ENCODE measurements around the gene SMIM9. TPM values are rescaled to one million over a fixed set of nuclear protein-coding genes. Genes with fewer than 3 reads are reported as not detected.
A peak's percentile ranks its signal among the peaks of the same experiment; 100 is the strongest.
"Not testable (repeated sequence)": the region's sequence is repeated elsewhere in the genome, so short reads cannot be mapped to it uniquely, and the experiment has no call there.

SMIM9 gene
- not detected for polyA plus RNA-seq (2013, experiment 1 of 2; ENCODE audit: insufficient read length)
- polyA plus RNA-seq (2013, experiment 2 of 2; ENCODE audit: insufficient read length), result not detected

DNA sequence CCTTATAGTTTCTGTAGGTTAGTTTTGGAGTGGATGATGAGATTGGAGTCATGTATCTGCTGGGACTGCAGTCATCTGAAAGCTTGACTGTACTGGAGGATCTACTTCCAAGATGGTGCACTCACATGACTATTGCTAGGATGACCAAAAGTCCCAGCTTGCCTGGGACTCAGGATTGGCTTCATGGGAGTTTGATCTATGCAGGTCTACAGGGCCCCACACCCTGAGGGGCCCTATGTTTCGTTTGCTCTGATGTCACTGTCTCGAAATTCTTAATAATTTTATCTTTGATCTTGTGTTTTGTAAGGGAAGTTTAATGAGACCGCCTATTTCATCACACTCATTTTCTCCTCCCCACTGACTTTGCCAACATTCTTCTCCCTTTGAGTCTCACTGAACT lies at the start of gene SMIM9:
SMIM9 (minus strand) TSS at position 101 of the 400 bp plus-strand sequence. CDS start 3,806 bp downstream, outside the sequence.
- no peak for DNase-seq

DNA sequence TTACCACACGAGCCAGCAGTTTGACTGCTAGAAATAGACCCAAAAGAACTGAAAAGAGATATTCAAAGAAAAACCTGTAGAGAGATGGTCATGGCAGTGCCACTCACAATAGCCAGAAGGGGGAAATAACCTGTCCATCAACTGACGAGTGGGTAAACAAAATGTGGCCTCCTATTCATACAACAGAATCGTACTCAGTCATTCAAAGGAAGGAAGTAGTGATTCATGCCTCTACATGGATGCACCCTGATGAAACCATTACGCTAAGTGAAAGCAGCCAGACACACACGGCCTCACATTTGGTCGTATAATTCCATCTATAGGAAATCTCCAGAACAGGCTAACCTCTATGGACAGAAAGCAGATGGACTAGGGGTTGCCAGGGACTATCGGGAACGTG lies 49.6 kb upstream of the SMIM9 start:
- not testable (repeated sequence) for DNase-seq

DNA sequence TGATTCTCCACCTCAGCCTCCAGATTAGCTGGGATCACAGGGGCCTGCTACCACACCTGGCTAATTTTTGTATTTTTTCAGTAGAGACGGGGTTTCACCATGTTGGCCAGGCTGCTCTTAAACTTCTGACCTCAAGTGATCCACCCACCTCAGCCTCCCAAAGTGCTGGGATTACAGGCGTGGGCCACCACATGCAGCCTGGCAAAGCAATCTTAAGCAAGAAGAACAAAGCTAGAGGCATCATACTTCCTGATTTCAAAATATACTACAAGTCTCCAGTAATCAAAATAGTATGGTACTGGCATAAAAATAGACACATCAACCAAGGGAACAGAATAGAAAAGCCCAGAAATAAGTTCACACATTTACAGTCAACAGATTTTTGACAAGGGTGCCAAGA lies 38.9 kb upstream of the SMIM9 start:
- DNase-seq, result no peak

DNA sequence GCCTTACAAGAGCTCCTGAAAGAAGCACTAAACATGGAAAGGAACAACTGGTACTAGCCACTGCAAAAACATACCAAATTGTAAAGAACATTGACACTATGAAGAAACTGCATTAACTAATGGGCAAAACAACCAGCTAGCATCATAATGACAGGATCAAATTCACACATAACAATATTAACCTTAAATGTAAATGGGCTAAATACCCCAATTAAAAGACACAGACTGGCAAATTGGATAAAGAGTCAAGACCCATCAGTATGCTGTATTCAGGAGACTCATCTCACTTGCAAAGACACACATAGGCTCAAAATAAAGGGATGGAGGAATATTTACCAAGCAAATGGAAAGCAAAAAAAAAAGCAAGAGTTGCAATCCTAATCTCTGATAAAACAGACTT lies 34.1 kb upstream of the SMIM9 start:
- not testable (repeated sequence) for DNase-seq

DNA sequence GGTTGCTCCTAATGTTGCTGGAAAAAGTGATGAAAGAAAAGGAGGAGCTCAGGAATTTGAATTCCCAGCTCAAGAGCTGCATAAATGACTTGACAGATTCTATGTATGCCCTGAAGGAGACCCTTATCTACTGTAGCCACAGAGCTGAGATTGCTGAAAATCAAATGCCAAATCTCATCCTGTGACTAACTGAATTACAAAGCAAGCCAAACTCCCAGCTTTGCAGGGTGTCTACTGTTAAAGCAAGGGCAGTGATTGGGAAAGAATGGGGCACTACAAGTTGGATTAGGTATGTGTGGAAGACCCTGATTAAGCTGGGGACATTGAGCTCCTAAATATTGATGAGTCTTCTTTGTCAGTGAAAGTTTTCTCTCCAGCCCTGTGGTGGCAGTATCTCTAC lies 20.8 kb upstream of the SMIM9 start:
- no peak for DNase-seq

DNA sequence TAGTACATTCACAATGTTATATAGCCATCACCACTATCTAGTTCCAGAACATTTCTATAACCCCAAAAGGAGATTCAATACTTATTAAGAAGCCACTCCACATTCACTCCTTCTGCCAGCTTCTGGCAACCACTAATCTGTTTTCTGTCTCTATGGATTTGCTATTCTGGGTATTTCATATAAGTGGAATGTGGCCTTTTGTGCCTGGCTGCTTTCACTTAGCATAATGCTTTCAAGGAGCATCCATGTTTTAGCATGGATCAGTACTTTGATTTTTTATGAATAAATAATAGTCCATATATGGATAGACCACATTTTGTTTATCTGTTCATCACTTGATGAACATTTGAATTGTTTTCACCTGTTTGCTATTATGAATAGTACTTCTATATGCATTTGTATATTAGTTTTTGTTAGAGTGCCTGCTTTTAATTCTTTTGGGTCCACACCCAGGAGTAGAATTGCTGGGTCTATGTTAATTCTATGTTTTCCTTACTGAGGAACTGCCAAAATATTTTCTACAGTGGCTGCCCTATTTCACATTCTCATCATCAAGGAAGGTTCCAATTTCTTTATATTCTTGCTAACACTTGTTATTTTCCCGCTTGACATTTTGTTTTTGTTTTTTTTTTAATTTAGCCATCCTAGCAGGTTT lies 16.6 kb upstream of the SMIM9 start:
- no peak for DNase-seq

DNA sequence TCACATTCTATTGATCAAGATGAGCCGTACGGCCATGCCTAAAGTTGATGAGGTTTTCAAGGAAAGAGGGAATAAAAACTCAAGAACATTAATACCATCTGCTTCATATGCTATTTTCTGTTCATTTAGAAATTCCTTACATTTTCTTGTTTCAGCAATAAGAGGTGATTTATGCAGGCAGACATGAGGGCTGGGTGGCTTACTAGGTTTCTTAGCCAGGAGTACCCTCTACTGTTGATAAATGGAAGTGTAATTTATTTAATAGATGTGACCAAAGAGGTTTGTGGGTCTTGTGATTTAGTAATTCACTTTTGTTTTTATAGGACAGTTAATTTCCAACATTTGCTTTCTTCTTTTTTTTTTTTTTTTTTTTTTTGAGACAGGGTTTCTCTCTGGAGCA lies 6.4 kb upstream of the SMIM9 start:
- peak; percentile 66 for DNase-seq

DNA sequence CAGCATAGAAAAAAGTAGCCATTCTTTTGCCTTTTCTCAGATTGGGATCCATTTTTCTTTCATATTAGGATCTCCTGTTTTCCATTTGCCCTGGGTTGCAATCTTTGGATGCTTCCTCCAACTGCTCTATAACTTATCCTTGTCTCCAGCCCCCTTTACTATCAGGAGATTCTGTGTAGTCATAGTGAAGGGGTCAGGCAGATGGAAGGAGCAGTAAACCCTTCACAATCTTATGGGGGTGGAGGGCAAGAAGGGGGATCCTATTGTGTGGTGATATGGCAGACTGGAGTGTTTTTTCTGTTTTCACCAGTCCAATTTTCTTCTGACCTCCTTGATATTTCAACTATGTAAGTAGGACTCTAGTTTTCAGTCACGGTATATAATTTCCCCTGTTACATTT lies 1.7 kb upstream of the SMIM9 start:
- no peak for DNase-seq

DNA sequence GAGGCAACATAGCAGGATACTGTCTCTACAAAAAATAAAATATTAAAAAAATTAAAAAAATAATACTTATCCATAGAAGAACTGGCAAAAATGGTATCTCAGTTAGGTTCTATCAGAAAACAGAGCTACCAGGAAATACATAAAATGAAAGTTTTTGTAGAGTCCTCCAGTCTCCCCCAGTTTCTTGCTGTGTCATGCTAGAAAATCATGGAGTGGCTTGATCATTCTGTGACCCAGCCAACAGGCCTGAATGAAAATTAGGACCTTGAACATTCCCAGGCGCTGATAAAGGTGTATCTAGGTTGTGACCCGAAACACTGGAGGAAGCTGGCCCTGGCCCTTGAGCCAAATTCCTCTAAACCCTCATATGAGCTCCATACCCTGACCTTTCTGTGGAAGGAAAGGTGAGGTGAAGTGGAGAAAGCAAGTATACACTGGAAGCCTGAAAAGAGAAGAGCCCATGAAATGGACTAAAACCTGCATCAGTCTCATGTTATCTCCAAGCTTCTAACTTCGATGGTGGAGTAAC lies 652 bp downstream of the SMIM9 start:
- DNase-seq, result no peak

DNA sequence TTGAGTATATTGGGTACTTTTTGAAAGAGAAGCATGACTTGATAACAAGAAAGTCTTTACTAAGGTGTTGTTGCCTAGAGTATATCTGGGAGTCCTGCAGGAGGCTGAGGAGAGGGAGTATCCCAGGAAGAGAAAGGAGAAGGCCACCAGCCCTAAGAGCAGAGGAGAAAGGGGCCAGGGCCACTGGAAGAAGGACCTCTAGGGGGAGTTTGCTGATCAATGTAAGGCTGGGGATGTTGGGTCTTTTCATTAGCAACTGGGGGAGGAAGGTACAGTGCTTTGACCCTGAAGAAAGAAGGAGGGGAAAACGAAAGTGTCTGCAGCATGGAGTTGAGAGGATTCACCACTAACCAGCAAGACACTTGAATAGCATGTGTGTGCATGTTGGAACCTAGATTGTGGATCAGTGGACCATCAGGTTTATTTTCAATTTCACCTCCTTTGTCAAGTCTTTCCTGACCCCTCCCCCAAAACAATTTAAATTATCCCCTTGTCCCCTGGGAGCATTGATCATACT lies 4.5 kb downstream of the SMIM9 start:
- DNase-seq, result no peak

DNA sequence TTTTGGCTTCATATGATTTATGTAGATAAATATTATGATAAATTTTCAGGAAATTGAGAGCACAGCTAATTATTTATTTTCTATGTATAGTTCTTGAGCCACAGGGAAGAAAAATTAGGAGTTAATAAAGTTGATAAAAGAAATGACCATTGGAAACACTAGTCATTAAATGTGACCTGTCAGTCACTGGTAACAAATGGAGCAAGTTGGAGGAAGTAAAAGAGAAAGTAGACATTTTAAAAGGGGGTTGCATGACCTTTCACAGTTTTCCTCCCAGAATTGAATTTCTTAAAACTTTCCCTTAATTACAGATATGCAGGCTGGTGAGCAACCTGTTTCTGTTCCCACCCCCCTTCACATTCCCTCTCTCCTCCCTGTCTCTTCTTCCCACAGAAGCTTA lies 5.3 kb downstream of the SMIM9 start:
- DNase-seq, result no peak

DNA sequence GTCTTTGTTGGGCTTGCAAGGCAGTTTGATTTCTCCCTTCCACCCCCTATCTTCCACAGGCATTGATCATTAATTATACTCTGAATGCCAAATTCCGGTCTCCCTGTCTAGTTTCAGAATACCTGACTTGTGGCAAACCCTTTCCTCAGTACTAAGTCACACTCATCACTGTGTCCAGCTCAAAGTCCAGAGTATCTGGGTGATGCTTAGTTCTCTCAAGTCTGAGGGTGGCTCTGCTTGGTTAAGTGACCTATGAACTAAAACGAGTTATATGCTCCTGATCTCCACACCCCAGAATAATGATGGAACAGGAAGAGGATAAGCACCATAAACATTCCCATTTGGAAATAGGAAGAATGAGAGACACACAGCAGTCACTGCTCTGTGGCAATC lies 6.5 kb downstream of the SMIM9 start:
- DNase-seq, result no peak

DNA sequence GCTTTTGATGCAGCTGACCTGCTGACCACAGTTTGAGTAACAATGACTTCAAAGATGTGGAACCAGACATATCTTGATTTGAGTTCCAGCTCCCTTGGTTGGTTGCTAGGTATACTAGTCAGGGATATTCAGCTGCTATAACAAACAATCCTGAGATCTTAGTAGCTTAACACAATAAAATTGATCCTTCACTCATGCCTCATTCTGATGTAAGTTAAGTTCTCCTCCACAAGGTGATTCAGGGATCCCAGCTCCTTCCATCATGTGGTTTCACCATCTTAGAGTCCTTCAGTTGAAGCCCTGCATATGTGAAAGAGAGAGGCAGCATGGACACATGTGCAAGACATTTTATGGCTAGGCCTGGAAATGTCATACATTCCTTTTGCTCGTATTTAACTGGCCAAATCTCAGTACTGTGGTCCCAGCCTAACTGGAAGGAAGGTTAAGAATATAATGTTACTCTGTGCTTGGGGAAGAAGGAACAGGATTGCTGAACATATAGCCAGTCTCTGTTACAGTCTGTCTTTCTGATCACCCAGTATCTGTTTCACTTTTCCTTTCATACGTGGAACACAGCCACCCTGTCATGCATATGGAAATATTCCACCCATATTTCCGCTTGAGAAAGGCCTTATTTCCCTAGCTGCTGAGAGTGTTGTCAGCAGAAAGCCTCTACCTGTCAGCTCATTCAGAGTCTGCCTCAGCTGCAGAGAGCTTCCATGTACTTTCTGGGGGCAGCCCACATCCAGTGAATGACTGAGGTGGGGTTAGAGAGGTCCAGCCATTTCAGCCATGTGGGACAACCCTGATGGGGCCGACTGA lies 7.1 kb downstream of the SMIM9 start:
- no peak for DNase-seq

DNA sequence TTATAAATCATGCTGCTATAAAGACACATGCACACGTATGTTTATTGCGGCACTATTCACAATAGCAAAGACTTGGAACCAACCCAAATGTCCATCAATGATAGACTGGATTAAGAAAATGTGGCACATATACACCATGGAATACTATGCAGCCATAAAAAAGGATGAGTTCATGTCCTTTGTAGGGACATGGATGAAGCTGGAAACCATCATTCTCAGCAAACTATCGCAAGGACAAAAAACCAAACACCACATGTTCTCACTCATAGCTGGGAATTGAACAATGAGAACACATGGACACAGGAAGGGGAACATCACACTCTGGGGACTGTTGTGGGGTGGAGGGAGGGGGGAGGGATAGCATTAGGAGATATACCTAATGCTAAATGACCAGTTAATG lies 8.9 kb downstream of the SMIM9 start:
- not testable (repeated sequence) for DNase-seq

DNA sequence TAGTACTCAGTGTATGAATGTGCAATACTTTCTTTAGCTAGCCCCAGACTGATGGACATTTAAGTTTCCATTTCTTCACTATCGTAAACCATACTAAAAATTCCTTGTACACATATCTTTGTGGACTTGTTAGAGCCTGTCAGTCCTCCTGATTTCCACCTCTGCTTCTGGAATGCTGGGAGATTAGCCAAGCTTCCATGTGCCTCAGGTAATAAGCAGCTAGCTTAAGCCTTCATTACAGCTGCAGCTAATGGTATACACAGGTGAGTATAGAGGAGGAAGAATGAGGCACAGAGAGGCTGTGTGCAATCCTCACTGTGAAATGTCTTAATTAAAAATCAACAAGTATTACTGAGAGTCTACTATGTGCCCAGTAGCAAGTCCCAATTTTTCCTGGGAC lies 9.8 kb downstream of the SMIM9 start:
- no peak for DNase-seq

DNA sequence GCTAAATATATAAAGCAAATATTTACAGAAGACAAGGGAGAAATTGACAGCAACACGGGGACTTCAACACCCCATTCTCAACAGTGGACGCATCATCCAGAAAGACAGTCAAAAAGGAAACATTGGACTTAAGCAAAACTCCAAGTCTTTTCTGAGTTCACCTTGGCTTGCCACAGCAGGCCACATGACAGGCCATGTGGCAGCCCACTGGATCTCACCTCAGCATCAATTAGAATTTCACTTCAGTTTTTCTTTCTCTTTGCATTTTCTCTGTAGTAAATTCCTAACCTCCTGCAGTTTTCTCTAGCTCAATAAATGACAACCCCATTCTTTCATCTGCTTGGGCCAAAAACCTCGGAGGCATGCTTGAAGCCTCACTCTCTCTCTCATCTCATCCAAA lies 12.4 kb downstream of the SMIM9 start:
- DNase-seq, result no peak

DNA sequence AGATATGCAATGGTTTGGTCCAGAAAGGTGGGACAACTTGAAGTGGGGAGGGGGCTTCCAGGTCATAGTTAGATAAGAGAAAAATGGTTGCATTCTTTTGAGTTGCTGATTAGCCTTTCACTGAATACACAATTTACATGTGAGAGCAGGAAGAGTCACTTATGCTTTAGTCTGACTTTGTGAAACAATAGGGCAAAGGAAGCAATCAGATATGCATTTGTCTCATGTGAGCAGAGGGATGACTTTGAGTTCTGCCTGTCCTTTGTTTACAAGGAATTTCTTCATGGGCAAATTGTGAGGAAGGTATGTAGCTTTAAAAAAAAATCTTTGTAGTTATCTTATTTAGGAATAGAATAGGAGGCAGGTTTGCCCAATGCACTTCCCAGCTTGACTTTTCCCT lies 12.9 kb downstream of the SMIM9 start:
- no peak for DNase-seq

DNA sequence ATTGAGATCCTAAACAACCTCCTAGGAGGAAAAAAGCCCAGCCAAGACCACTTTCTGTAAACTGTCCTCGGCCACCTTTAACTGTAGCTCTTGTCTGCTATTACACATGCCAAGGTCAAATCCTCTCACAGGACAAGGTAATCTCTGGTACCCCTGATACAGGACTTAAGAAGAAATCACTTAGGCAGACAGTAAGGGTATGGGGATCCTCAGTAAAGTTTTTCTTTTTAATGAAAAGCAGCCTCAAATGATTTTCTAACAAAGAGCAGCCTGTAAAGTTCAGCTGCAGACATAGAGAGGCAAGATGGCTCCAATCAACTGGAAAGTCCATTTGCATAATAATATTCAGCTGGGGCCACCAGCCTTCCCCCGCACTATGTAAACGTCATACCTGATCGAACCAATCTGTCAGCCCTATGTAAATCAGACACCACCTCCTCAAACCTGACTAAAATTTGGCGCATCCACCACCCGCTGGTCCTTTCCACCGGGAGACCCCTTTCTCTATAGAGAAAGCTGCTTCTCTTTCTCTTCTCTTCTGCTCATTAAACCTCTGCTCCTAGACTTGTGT lies 14.6 kb downstream of the SMIM9 start:
- DNase-seq, result no peak

DNA sequence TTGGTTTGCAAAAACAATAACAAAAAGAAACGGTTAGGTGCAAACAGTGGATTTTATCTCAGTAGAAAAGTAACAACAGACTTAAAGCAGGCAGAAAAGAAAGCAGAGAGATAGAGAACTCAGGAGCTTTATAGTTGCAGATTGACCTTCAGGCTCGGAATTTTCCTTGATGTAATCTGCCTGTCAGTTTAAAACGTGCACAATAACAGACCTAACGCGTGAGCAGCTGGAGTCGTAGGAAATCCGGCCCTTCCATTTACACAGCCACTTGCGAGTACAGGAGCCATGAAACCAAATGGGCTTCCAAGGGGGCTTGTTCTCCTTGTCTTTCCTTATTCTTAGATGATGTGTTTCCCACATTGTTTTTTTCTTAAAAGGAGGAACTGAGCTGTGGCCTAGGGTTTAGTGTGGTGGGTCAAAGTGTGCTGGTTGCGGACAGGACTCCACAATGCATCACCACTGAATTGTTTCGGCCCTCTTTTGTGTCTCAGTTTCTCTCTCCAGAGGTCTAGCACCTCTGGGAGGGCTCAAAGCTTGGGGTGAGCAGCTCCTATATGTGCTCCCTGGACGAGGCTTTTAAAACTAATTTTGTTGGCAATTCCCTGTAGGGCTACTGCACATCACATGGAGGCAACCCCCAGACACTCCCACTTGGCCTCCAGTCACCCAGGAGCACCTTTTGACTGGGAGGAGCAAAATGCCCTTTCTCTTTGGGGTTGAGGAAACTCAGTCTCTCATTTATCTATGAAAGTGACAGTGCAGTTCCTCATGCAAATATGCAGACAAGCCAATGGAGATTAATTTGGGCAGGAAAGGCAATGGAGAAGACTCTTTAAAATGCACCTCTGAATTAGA lies 15.3 kb downstream of the SMIM9 start:
- no peak for DNase-seq

DNA sequence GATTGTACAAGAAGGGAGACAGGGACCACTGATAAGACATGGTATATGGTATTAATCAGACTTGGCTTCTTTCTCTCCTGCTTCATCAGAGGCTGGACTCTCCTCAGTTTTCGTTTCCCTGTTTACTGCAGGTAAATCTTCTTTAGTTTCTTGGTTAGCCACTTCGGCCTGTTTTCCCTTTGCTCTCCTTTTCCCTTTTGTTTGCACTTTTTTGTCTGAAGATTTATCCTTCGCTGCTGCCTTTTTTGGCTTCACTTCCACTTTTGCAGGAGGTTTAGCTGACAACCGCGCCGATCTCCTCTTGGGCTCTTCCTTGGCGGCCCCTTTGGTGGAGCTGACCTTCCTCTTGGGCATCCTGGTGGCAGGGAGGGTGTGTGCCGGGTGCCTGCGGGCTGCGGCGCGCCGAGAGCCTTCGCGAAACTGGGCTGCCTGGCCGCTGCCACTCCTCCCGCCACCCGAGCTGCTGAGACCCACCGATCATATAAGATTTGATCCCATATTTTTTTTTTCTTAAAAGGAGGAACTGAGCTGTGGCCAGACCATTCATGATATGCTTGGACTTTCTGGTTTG lies 17.3 kb downstream of the SMIM9 start:
- DNase-seq, result not testable (repeated sequence)

DNA sequence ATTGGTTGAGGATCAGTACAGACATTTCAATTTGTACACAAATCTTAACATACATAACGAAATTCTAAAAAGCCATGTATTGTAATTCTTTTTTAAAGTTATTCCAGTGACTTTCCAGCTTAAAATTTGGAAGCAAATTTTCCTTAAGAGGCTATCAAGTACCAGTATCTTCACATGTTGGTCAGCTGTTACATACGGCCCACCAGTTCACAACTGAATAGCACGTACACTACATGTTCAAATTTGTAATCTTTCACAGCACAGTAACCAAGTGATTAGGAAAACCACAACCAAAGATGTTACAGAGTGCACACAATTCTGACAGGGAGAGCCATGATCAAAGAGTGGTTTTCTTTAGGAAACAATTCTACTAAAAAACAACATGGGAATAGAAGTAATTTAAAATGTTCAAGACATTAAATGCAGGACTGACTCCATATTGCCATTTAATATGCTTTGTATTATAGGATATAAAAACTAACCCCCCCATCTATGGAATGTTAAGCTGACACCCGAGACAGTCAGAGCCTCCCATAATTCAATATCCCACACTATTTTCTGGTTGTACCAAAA lies 18.1 kb downstream of the SMIM9 start:
- not testable (repeated sequence) for DNase-seq
